ENCODE data around the gene ADGRB3. TPM values are rescaled to one million over a fixed set of nuclear protein-coding genes. Genes with fewer than 3 reads are reported as not detected.
"Not testable (repeated sequence)": the region's sequence is repeated elsewhere in the genome, so short reads cannot be mapped to it uniquely, and the experiment has no call there.

The ADGRB3 gene
- polyA plus RNA-seq, 3 donors = 0.08 to 0.46 (median 0.11) TPM

DNA sequence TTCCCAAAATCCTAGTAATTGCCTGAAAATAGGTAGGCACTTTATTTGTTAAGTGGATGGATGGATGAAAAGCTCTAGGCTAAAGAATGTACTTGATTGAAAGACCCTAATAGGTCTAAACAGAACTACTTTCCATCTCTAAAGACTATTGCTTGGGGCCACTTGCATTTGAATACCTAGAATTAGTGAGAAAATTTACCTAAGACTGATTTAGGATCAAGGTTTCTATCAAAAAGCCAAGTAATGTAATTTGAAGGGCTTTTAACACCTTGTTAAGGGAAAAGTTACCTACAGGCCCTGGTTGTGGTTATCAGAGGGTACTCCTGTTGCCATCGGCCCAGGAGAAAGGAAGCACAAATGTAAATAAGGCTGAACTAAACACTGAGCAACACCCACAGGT lies 581.0 kb downstream of the ADGRB3 start:
- WGBS, 3 donors = 25 to 51% (median 40%) methylated on average over 1 of the region's 1 CpG
- no peak overlapping the region for H3K27ac ChIP-seq (ENCODE audit: low read depth, low read length)

DNA sequence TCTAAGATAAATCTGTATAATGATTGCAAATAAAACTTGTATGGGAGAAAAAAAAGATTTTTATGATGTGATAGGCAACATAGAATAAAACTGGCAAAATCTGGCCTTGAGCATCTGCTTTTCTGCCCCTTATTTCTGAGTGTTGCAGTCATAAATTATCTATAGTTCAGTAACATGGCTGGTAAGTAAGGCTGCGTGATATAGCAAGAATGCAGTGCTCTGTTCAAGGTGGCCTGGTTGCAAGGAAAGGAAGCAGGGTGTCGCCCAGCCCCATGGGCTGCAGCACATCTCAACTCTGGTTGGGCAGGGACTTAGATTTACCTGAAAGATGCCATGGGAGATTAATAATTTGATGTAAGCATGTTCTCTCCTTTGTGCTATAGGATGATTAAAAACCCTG lies 582.3 kb downstream of the ADGRB3 start:
- WGBS, 3 donors = 69 to 75% (median 74%) methylated on average over 2 of the region's 2 CpGs
- H3K27ac ChIP-seq (ENCODE audit: low read depth, low read length) = no peak overlapping the region

DNA sequence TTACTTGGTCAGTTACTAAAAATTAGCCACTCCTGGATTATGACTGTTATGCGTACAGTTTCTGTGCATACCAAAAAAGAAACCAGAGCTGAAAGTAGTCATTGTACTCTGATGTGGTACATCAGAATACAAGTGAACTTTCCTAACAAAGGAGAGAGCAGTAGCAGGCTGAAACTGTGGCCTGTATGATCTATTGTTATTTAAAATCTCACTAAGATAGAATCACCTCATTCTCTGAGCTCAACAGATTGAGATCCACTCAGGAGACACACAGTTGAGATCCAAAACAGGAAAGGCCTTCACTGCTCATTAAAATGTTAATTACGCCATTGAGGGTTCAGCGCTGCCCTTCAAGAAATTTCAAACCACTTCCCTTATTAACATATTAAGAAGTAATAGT lies 585.3 kb downstream of the ADGRB3 start:
- no peak overlapping the region for H3K27ac ChIP-seq (ENCODE audit: low read depth, low read length)
- 69 to 75% (median 70%) methylated on average over 3 of the region's 3 CpGs for WGBS, 3 donors

DNA sequence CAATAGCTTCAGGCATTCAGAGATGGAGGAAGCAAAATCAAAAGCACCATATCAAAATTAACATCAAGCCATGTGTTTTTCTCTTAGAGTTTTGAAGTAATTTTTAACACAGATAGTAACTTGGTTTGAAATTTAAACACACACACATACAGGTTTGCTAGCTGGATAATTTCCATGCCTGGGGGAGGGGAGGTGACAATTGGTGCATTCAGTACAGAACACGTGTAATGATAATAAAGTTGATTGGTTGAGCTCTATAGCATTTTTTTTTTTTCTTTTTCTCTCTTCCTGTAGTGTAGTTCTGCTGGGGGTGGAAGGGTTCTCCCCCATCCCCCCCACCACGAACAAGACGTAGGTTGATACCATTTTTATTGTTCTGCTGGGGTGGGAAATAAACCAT lies 596.9 kb downstream of the ADGRB3 start:
- 43 to 48% (median 44%) methylated on average over 3 of the region's 3 CpGs for WGBS, 3 donors
- no peak overlapping the region for H3K27ac ChIP-seq (ENCODE audit: low read depth, low read length)

DNA sequence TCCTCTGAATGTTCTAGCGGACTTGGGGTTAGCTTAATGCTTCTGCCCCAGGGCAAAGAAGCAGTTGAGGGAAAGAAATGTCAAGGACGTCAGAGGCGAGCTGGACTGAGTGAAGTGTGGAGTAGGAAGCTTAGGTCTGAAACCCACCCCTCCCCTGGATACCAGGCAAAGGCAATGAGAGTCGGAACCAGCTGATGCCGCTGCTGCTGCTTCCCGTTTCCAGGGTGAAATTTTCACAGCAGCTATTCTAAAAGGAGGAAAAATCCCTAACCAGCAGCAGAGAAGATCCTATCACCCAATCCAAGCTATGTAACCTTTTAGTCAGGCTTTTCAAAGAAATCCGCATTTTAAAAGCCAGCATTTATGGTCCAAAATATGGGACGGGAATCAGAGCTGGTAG lies 597.4 kb downstream of the ADGRB3 start:
- H3K27ac ChIP-seq (ENCODE audit: low read depth, low read length) = no peak overlapping the region
- WGBS, 3 donors = 15 to 21% (median 15%) methylated on average over 8 of the region's 8 CpGs

DNA sequence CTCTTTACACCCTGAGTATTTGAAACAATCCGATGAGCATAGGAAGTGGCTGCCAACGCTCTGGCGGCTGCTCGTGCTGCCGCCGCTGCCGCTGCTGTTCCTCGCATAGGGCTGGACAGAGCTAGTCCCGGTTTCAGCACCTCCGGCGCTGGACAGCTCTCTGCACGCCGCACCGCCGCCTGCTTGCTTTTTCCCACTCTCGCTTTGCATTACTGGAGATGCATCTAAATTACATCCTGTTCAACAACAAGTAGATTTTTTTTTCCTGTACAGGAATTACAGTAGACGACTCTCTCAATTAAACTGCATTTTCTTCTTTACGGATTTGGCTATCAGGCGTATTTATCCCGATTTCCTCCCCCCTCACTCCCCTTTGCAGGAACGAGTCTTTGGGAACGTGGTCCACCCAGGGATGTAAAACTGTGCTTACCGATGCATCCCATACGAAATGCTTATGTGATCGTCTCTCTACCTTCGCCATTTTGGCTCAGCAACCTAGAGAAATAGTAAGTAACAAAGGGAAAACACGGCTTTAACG lies 597.9 kb downstream of the ADGRB3 start:
- H3K27ac ChIP-seq (ENCODE audit: low read depth, low read length) = no peak overlapping the region
- 3 to 7% (median 5%) methylated on average over 28 of the region's 28 CpGs for WGBS, 3 donors

DNA sequence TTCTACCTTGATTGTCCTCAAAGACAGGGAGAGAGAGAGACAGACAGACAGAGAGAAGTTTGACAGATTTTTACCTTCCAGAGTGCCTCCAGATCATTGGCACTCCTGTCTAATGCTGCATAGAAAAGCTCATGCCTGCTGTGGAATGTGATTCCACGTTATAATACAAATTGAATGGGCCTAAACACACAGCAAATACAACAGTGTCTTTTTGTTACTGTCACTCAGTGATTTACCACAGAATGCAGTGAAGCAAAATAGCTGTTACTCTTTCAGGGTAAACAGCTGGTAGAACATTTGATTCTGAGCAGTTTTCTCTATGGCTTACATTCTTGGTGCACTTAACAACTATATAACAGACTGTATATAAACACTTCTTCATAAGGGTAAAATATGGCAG lies 603.0 kb downstream of the ADGRB3 start:
- H3K27ac ChIP-seq (ENCODE audit: low read depth, low read length) = no peak overlapping the region
- WGBS, 3 donors = 5 to 32% (median 30%) methylated on average over 1 of the region's 1 CpG

DNA sequence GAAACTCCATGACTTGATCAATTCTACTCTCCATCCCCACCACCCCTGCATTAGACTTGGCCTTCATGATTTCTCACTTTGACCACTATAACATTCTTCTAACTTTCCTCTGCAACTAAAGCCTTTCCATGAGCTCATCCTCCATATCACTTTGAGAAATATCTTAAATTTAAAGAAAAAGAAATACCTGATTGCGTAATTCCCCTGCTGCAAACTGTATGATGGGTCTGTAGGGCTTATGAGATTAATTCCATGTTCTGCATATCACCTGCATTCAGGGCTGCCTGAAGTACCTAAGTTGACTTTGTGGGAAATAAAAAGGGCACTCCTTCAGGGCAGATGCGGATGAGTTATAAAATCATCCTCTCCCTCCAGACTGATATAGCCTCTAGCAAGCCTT lies 611.9 kb downstream of the ADGRB3 start:
- WGBS, 3 donors = 83 to 89% (median 87%) methylated on average over 2 of the region's 2 CpGs
- H3K27ac ChIP-seq (ENCODE audit: low read depth, low read length) = no peak overlapping the region

DNA sequence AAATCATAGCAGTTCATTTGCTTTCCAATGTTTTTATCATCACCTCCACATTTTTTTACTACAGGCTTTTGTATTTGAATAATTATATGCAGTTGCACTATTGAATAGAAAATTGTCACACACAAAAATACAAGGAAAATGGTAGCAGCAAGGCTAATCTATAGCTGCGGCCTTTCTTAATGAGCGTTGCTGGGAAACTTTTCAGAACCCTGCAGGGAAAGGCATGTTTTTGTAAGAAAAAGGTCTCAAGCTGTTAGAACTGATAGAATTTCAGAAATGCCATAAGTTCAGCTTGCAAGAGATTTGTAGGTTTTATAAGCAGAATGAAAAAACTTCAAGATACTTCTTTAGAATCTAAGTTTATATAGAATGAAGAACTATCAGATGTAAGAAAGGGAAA lies 625.9 kb downstream of the ADGRB3 start:
- H3K27ac ChIP-seq (ENCODE audit: low read depth, low read length) = no peak overlapping the region
- 64 to 90% (median 66%) methylated on average over 2 of the region's 2 CpGs for WGBS, 3 donors

DNA sequence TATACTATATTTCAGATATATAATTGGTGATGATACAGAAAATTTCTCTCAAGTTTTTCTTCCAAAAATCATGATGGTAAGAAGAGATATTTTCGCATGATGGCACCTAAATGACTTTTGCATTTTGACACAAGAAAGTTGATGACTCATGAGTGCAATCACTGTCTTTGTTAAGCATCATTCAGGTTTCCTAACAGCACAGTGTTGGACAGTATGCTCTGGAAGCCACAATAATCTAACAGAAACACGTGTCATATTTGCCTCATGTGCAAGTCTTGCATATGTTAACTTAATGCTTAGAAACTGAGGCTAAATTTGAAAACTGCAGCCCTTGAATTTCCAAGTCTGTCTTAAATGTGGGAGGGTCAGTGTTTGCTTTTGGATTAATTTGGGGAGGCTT lies 628.2 kb downstream of the ADGRB3 start:
- 65 to 80% (median 80%) methylated on average over 2 of the region's 2 CpGs for WGBS, 3 donors
- H3K27ac ChIP-seq (ENCODE audit: low read depth, low read length) = no peak overlapping the region

DNA sequence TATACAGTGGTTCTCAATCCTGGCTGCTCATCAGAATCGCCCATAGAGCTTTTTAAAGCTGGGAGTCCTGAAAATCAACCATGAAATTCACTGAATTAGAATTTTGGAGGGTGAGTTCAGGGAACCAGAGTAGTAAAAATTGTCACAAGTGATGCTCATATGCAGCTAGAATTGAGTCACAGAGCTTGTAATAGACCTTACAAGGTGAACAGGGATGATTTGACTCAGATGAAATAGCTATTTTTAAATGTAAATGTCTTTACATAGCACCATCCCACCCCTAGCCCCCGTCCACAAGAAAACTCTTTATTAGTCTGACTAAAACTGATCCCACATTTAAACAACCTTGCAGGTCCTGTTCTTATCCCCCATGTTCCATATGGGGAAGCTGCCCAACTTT lies 630.0 kb downstream of the ADGRB3 start:
- H3K27ac ChIP-seq (ENCODE audit: low read depth, low read length) = no peak overlapping the region
- WGBS, 3 donors = 42 to 66% (median 60%) methylated on average over 2 of the region's 2 CpGs

DNA sequence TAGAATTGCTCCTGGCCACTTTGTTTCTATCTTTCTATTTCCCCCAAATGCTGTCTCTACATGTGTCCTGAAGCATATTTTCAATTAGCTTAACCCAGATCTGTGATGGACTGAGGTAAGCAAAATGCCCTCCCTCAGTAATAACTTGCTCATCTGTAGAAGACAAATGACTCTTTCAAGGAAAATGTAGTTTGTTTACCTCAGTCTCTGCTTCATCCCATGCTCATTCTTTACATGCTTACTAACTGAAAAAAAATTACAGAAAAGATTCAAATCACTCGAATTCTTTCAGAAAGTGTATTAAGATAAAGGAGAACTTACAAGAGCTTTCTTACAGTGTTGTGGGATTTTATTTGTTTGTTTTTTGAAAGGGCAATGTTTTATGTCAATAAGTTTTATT lies 630.6 kb downstream of the ADGRB3 start:
- 42 to 59% (median 56%) methylated on average over 1 of the region's 1 CpG for WGBS, 3 donors
- H3K27ac ChIP-seq (ENCODE audit: low read depth, low read length) = no peak overlapping the region

DNA sequence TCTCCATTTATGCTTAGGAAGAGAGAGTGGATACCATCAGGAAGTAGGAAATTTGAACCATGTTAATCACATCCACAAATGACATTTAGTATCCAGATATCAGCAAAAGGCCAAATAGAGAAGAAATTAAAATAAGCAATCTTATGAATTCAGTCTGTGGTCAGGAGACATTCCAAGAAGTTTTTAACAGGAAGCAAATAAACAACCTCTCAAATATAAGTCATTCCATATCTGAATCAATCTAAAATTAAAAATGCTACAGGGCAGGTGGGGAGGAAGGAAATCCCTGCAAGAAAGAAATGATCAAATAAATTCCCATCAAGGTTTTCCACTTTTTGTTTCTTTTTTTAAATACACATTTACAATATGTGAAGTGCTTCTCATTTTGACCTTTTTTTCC lies 641.1 kb downstream of the ADGRB3 start:
- no peak overlapping the region for H3K27ac ChIP-seq (ENCODE audit: low read depth, low read length)

DNA sequence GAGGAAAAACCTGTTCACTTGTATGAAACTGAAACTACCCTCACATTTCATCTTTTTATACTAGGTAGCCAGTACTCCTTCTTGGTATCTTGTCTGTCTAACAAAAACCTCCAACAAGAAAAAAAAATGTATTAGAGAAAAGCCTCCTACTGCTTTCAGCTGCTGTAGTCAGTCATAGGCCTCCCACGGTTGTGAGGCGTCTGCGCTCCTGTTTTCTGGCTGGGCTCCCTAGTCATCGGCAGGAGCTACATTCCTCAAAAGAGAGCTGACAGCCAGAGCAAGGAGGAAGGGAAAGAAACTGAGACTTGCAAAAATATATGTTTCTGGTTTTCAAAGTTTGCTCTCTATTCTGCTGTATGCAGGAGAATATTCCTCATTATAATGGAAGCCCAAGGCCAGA lies 644.7 kb downstream of the ADGRB3 start:
- 60 to 73% (median 61%) methylated on average over 4 of the region's 4 CpGs for WGBS, 3 donors
- H3K27ac ChIP-seq (ENCODE audit: low read depth, low read length) = no peak overlapping the region

DNA sequence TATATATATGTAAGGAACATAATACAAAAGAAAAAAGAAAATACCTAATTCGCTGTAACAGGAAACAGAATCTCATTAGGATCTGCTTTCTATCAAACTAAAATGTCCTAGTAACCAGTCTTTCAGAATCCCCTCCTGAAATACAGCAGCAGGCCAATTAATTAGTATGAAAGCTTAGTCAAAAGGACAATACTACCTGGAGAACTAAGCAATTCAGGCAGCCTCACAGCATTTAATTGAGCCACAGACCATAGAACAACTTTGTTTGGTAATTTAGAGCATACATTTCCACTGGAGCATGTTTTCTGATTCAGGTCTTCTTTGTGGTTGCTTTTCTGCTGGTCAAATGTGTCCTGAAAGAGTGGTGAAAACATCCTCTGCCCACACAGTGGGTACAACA lies 645.8 kb downstream of the ADGRB3 start:
- 66 to 86% (median 68%) methylated on average over 1 of the region's 1 CpG for WGBS, 3 donors
- H3K27ac ChIP-seq (ENCODE audit: low read depth, low read length) = no peak overlapping the region

DNA sequence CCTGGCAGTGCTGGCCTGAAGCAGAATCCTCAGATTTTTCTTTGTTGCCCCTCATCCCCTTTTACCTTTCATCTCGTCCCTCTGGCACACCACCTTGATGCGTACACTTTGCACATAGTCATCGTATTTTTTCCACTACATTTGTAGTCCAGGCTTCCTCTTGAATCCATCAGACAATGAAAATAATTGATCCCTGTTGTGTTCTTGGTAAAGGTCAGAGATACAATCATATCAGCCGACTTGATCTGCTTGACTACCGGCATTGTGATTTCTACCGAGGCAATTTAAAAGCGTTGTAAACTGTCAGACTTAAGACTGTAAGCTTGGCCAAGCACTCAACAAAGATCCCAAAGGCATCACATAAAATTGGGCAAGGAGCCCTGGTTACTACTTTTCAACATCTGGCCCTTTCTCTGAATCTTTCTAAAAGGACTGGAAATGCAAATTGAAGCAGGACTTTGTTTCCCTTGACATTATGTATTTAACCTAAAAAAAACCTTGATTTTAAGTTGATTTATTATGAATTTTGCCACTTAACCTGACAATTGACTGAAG lies 649.2 kb downstream of the ADGRB3 start:
- 58 to 76% (median 65%) methylated on average over 7 of the region's 7 CpGs for WGBS, 3 donors
- H3K27ac ChIP-seq (ENCODE audit: low read depth, low read length) = no peak overlapping the region

DNA sequence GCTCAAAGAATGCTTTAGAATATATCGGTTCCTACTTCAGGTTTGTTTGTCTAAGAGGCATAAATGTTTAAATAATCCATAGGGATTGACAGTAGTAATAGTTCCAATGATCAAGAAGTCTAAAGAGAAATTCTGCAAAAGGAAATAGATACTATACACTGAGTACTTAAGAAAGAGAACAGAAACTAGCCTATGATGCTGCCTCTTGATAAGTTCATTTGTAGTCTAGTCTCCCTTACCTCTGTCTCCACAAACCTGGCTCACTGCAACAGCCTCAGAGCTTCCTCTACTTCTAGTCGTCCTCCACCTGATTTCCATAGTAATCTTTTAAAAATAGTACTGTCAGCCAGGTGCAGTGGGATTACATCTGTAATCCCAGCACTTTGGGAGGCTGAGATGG lies 650.0 kb downstream of the ADGRB3 start:
- no peak overlapping the region for H3K27ac ChIP-seq (ENCODE audit: low read depth, low read length)

DNA sequence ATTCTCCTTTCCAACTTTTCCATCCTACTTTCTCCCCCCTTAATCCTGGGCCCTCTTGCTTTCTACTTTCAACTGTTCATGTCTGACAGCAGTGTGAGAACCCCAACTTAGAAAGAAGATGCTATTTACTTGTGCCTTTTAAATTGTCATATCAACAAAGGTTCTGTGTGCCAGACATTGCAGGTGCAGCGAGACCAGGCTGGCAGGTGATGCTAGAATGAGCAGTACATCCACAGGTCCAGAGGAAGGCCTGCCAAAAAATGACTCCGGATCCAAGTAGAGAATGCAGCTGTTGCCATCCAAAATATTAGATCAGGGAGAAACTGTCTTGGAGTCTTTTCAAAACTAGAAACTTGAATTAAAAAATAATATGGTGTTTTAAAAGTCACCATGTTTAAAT lies 651.2 kb downstream of the ADGRB3 start:
- WGBS, 3 donors = 64 to 76% (median 70%) methylated on average over 2 of the region's 2 CpGs
- H3K27ac ChIP-seq (ENCODE audit: low read depth, low read length) = no peak overlapping the region

More for the DNA sequence above, 650.0 kb downstream of the ADGRB3 start:
- 48 to 72% (median 69%) methylated on average over 2 of the region's 2 CpGs for WGBS, 3 donors

DNA sequence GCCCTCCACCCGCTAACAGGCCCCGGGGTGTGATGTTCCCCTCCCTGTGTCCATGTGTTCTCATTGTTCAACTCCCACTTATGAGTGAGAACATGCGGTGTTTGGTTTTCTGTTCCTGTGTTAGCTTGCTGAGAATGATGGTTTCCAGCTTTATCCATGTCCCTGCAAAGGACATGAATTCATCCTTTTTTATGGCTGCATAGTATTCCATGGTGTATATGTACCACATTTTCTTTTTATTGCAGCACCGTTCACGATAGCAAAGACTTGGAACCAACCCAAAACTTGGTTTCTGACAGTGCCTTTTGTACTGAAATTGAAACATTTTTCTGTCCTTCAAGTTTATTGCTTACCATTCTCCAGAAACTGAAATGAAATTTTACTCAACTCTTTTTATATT lies 653.1 kb downstream of the ADGRB3 start:
- not testable (repeated sequence) for H3K27ac ChIP-seq (ENCODE audit: low read depth, low read length)
- 83 to 91% (median 86%) methylated on average over 5 of the region's 5 CpGs for WGBS, 3 donors

DNA sequence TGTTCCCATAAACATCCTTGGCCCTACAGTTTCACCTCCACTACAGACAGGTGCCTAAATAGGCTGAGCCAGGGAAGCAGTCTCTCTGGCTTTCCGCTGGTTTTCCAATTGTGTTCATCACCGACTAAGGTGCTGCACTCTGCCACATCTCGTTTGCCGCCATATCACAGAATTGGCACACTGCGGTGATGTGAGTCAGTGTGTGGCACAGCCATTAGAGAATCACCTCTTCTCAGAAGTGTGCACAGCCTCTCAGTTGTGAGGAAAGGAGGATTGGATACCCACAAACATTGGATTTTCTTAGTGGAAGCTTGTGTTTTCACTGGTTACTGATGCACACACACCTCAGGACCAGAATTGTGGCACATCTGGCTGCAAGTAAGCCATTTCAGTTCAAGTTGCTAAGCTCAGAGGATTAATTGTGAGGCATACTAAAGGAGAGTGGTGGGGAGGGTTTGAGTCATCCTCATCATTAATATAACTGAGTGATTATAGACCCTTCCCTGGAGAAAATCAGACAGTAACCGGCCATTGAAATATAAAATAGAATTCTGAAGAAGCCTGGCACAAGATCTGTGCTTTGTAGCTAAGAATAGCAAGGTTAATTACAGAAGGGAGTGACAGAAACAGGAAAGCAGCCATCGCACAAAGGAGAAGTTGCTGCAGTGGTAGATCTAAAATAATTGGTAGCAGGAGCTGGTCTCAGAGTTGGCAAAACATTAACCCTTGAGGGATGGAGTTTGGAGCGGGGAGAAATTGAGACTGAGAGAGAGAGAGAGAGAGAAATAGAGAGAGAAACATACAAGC lies 654.8 kb downstream of the ADGRB3 start:
- 67 to 71% (median 67%) methylated on average over 8 of the region's 8 CpGs for WGBS, 3 donors

More for the DNA sequence above, 654.8 kb downstream of the ADGRB3 start:
- H3K27ac ChIP-seq (ENCODE audit: low read depth, low read length) = no peak overlapping the region

Data from adipose tissue (tissue), 3 donors.